Brain microvascular endothelial cell (primary cell): Measurements from ENCODE around the gene ANGPTL4.

Experiments used
- DNase-seq: peaks from one replicate; pipeline ENCODE4 v3.0.0-alpha.2; 2020
- H3K27ac ChIP-seq: fragments of 250-450 bp; sonication (Bioruptor Pico); 2 replicates; pipeline ENCODE4 v1.5.1; 2020; ENCODE audit warnings: mild to moderate bottlenecking, moderate library complexity
- H3K27me3 ChIP-seq: fragments of 250-450 bp; sonication (Bioruptor Pico); replicated peaks from 2 replicates; pipeline ENCODE4 v1.5.1; 2020; ENCODE audit warnings: mild to moderate bottlenecking
- H3K36me3 ChIP-seq: fragments of 250-450 bp; sonication (Bioruptor Pico); replicated peaks from 2 replicates; pipeline ENCODE4 v1.5.1; 2020; ENCODE audit warnings: mild to moderate bottlenecking
- H3K4me3 ChIP-seq: 2 replicates; pipeline ENCODE4 v1.5.1; 2011; ENCODE audit warnings: low read depth, mild to moderate bottlenecking, control low read depth, low read length, moderate library complexity
- in situ Hi-C: cut with HindIII; loops from 2 replicates; pipeline ENCODE4 v1.10.0; 2017; ENCODE audit warnings: low sequenced_read_pairs, low pct_ligation_motif_present
- TF ChIP-seq, protein P1 (sequence below): IDR thresholded peaks from 2 replicates; pipeline ENCODE4 v1.5.1; 2011; ENCODE audit warnings: low read depth, mild to moderate bottlenecking, moderate library complexity, low read length, control low read depth, inconsistent platforms; ENCODE audit errors: missing control alignments

Gene ANGPTL4

DNA sequence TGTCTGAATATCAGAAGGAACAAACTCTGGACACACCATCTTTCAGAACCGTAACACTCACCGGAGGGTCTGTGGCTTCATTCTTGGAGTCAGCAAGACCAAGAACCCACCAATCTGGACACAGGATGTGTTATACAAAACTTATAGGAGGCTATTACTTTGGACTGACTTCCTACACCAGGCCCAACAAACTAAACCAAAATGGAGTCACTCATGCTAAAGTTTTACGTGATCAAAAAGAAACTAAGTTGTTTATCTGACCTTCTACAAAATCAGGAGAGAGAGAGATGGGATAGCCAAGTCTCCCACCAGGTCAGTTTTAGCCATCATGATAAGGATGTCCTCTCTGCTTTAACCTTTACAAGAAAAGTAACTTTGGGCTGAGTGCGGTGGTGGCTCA lies 23.0 kb downstream of the ANGPTL4 start:
- in situ Hi-C loops, result no loop called here
- H3K27me3 ChIP-seq, result no peaks in the 10 kb centered on the region
- TF ChIP-seq, protein P1, sequence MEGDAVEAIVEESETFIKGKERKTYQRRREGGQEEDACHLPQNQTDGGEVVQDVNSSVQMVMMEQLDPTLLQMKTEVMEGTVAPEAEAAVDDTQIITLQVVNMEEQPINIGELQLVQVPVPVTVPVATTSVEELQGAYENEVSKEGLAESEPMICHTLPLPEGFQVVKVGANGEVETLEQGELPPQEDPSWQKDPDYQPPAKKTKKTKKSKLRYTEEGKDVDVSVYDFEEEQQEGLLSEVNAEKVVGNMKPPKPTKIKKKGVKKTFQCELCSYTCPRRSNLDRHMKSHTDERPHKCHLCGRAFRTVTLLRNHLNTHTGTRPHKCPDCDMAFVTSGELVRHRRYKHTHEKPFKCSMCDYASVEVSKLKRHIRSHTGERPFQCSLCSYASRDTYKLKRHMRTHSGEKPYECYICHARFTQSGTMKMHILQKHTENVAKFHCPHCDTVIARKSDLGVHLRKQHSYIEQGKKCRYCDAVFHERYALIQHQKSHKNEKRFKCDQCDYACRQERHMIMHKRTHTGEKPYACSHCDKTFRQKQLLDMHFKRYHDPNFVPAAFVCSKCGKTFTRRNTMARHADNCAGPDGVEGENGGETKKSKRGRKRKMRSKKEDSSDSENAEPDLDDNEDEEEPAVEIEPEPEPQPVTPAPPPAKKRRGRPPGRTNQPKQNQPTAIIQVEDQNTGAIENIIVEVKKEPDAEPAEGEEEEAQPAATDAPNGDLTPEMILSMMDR, result no peak
- H3K4me3 ChIP-seq, result no peak overlapping the region
- H3K27ac ChIP-seq, result no peak overlapping the region
- no peaks in the 10 kb centered on the region for H3K36me3 ChIP-seq
- no peak for DNase-seq

DNA sequence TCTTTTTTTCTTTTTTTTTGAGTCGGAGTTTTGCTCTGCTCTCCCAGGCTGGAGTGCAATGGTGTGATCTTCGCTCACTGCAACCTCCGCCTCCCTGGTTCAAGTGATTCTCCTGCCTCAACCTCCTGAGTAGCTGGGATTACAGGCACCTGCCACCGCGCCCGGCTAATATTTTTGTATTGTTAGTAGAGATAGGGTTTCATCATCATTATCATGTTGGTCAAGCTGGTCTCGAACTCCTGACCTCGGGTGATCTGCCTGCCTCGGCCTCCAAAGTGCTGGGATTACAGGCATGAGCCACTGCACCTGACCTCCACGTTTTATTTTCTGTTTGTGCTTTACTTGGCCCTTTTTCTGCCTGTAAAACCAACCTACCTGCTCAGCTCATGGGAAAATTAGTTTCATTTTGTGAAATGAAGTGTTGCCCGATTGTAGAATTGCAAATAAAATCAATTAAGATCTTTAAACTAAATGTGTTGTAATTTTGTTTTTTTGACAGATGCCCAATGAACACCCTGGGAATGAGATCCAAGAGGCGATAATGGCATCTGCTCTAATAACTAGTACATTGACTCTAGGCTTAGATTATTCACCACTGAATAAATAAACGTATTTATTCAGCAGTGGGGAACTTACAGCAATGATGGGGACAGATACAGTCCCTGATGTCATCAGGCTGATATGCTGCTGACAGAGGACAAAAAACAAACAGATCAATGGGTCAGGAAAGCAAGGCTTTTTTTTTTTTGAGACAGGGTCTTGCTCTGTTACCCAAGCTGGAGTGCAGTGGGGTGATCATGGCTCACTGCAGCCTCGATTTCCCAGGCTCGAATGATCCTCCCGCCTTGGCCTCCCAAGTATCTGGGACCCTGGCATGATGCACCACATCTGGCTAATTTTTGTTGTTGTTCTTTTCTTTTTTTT lies 24.0 kb downstream of the ANGPTL4 start:
- Histone ChIP-seq H3K27me3 (no peaks in the 10 kb centered on the region), H3K4me3 (no peak overlapping the region), H3K36me3 (no peaks in the 10 kb centered on the region), H3K27ac (no peak overlapping the region)
- DNase-seq, result no peak
- in situ Hi-C loops, result no loop called here
- TF ChIP-seq, protein P1, result no peak

DNA sequence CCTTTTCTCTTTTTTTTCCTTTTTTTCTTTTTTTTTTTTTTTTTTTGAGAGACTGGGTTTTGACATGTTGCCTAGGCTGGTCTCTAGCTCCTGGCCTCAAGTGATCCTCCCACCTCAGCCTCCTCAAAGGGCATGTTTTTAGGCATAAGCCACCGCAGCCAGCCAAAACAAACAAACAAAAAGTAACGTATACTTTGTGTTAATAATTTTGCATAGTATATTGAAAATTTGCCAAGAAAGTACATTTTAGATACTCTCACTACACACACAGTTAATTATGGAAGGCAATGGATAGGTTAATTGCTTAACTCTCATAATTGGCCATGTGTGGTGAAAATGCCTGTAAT lies 24.6 kb downstream of the ANGPTL4 start:
- TF ChIP-seq, protein P1, result no peak
- Histone ChIP-seq H3K27ac (no peak overlapping the region), H3K36me3 (no peaks in the 10 kb centered on the region), H3K27me3 (no peaks in the 10 kb centered on the region), H3K4me3 (no peak overlapping the region)
- DNase-seq, result no peak
- in situ Hi-C loops, result no loop called here

DNA sequence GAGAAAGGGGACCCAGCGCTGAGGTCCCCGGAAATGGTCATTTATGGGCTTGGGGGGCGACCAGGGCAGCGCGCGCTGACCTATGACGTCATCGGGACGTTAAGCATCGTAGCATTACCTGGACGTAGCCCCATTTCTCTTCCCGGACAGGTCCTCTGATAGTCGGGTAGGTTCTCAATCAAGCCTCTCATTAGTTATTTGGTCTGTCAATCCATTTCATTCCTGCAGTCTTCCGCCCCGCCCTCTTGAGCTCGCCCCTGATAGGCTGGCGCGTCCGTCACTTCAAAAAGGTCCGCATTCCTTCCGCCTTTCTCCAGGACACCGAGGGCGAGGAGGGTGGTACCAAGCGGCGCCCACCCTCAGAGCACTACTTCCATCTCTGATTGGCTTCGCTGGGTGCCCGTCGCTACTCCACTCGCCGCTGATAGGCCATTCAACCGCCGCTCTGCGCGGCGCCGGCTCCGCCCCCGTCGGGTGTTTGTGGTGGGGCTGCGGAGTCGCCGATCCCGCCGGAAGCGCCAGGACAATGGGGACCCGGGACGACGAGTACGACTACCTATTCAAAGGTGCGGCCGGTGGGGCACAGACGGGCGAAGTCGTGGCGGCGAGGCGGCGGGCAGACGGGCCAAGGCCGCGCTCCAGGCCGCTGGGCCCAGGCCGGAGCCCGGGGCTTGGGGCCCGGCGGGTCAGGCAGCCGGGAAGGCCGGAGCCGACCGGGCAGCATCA lies 26.1 kb downstream of the ANGPTL4 start, which contains the start of gene RAB11B:
RAB11B (plus strand) TSS at position 470 of the 726 bp plus-strand sequence; CDS start at position 527, 57 bp downstream.
- TF ChIP-seq, protein P1, result no peak
- Histone ChIP-seq H3K27ac (peak within 1 kb of the TSS; percentile 97), H3K27me3 (no peaks in the 10 kb centered on the region), H3K36me3 (no peaks in the 10 kb centered on the region), H3K4me3 (peak within 1 kb of the TSS; percentile 72)
- in situ Hi-C loops, result no loop called here
- peak; percentile 100 for DNase-seq

DNA sequence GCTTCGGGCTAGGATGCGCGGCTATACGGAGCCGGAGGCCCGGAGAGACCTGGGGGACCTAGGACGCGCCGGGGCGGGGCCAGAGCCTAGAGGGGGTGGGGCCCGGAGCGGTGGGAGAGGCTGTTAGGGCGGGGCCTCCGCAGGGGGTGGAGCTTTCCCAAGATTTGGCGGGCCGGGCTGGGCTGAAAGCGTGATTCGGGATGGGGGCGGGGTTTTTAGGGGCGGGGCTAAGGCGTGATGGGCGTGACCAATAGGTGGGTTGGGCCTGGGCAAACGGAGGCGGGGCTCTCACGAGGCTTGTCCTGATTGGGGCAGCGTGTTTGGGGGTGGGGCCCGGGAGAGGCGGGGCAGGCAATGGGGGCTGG lies 26.6 kb downstream of the ANGPTL4 start:
- peak; percentile 95 for DNase-seq
- TF ChIP-seq, protein P1, result no peak
- H3K4me3 ChIP-seq, result peak overlapping the region; percentile 72
- H3K27me3 ChIP-seq, result no peaks in the 10 kb centered on the region
- in situ Hi-C loops, result no loop called here
- H3K27ac ChIP-seq, result peak overlapping the region; percentile 97
- no peaks in the 10 kb centered on the region for H3K36me3 ChIP-seq
